GM12873 (cell line): ENCODE measurements around the gene DNAJC7.

Experiments
- CTCF ChIP-seq: IDR thresholded peaks from 2 replicates; pipeline ENCODE4 v1.5.1; 2012; ENCODE audit warnings: low read depth, mild to moderate bottlenecking, moderate library complexity, low read length, control low read depth; ENCODE audit not compliant: insufficient read depth; ENCODE audit errors: missing control alignments

DNAJC7 gene

GRCh38 chr17:41962111-41962510 lies 55.1 kb downstream of the DNAJC7 start:
- no peak for TF ChIP-seq CTCF

GRCh38 chr17:41959336-41960095 lies 57.7 kb downstream of the DNAJC7 start:
- TF ChIP-seq CTCF, result peak; percentile 54

- no peak for TF ChIP-seq CTCF
Measured at GRCh38 chr17:41959030-41959335, 58.3 kb downstream of the DNAJC7 start.

- no peak for TF ChIP-seq CTCF
Measured at GRCh38 chr17:41957869-41958439, 59.3 kb downstream of the DNAJC7 start.

GRCh38 chr17:41957031-41957868 lies 60.0 kb downstream of the DNAJC7 start:
- TF ChIP-seq CTCF, result no peak

- TF ChIP-seq CTCF, result no peak
Measured at GRCh38 chr17:41956522-41956921, 60.7 kb downstream of the DNAJC7 start.

- no peak for TF ChIP-seq CTCF
Measured at GRCh38 chr17:41948762-41949460, 68.3 kb downstream of the DNAJC7 start.
